Ishikawa (cell line): Measurements from ENCODE around the gene CD6.

Experiments
- CEBPB ChIP-seq: IDR thresholded peaks from 2 replicates; pipeline ENCODE4 v1.6.1; 2012
- CREB1 ChIP-seq: IDR thresholded peaks from 2 replicates; pipeline ENCODE4 v1.6.1; 2012; ENCODE audit warnings: low read depth
- EGR1 ChIP-seq: IDR thresholded peaks from 2 replicates; pipeline ENCODE4 v1.6.1; 2012
- EP300 ChIP-seq: IDR thresholded peaks from 2 replicates; pipeline ENCODE4 v1.6.1; 2012; ENCODE audit warnings: borderline replicate concordance
- FOXM1 ChIP-seq: IDR thresholded peaks from 2 replicates; pipeline ENCODE4 v1.6.1; 2012; ENCODE audit warnings: low read depth, borderline replicate concordance
- MAX ChIP-seq: IDR thresholded peaks from 2 replicates; pipeline ENCODE4 v1.6.1; 2012
- NFIC ChIP-seq: IDR thresholded peaks from 2 replicates; pipeline ENCODE4 v1.6.1; 2012
- RAD21 ChIP-seq: IDR thresholded peaks from 2 replicates; pipeline ENCODE4 v1.6.1; 2012; ENCODE audit warnings: low read depth
- REST ChIP-seq: IDR thresholded peaks from 2 replicates; pipeline ENCODE4 v1.6.1; 2012; ENCODE audit warnings: low read depth, mild to moderate bottlenecking
- TAF1 ChIP-seq: IDR thresholded peaks from 2 replicates; pipeline ENCODE4 v1.6.1; 2012; ENCODE audit warnings: low read depth, mild to moderate bottlenecking
- TCF12 ChIP-seq: IDR thresholded peaks from 2 replicates; pipeline ENCODE4 v1.6.1; 2012; ENCODE audit warnings: low read depth
- TEAD4 ChIP-seq: IDR thresholded peaks from 2 replicates; pipeline ENCODE4 v1.6.1; 2012
- USF1 ChIP-seq: IDR thresholded peaks from 2 replicates; pipeline ENCODE4 v1.6.1; 2012
- YY1 ChIP-seq: IDR thresholded peaks from 2 replicates; pipeline ENCODE4 v1.6.1; 2012; ENCODE audit warnings: low read depth
- ZBTB7A ChIP-seq: IDR thresholded peaks from 2 replicates; pipeline ENCODE4 v1.6.1; 2012; ENCODE audit warnings: low read depth

Gene CD6

GRCh38 chr11:61010466-61011228 is 39.2 kb downstream of the CD6 start:
- no peak for TF ChIP-seq EGR1
- no peak for TF ChIP-seq CEBPB
- no peak for TF ChIP-seq EP300
- TF ChIP-seq MAX, result no peak
- no peak for TF ChIP-seq FOXM1
- TF ChIP-seq ZBTB7A, result no peak
- TF ChIP-seq RAD21, result no peak
- TF ChIP-seq TCF12, result no peak
- TF ChIP-seq TAF1, result no peak
- TF ChIP-seq USF1, result no peak
- no peak for TF ChIP-seq REST
- TF ChIP-seq NFIC, result no peak

GRCh38 chr11:61011229-61011870 is 39.9 kb downstream of the CD6 start:
- no peak for TF ChIP-seq EGR1
- TF ChIP-seq YY1, result no peak
- TF ChIP-seq TCF12, result no peak

- no peak for TF ChIP-seq CREB1
- no peak for TF ChIP-seq CEBPB
- no peak for TF ChIP-seq ZBTB7A
- no peak for TF ChIP-seq RAD21
- no peak for TF ChIP-seq YY1
- TF ChIP-seq MAX, result no peak
- TF ChIP-seq EP300, result no peak
- TF ChIP-seq REST, result no peak
- TF ChIP-seq NFIC, result no peak
- no peak for TF ChIP-seq EGR1
- TF ChIP-seq TAF1, result no peak
- no peak for TF ChIP-seq FOXM1
- TF ChIP-seq TEAD4, result no peak
- TF ChIP-seq USF1, result no peak
- TF ChIP-seq TCF12, result no peak
Measured at GRCh38 chr11:61011950-61012736, 40.7 kb downstream of the CD6 start.

GRCh38 chr11:61012737-61013215 is 41.3 kb downstream of the CD6 start:
- TF ChIP-seq REST, result no peak
- TF ChIP-seq NFIC, result no peak

GRCh38 chr11:61018059-61018458 is 46.6 kb downstream of the CD6 start:
- TF ChIP-seq NFIC (no peak), CREB1 (no peak), TCF12 (no peak), RAD21 (no peak), USF1 (0 out of 2 replicates have a peak, but pooled peaks have one; percentile 23), ZBTB7A (no peak)
